GM23338 (cell line): Measurements from ENCODE around the gene EPS8.

ENCODE experiments used
- CTCF ChIP-seq, 2 experiments: fragments of 200-600 bp in 1 of 2; sonication (generic) in 1 of 2; conservative IDR thresholded peaks; 2 replicates each; pipeline versions ENCODE4 v1.5.1 to v1.6.1; 2016 to 2017; ENCODE audit warnings: antibody characterized with exemption in 2 of 2, low read depth in 2 of 2, mild to moderate bottlenecking in 2 of 2, moderate library complexity in 1 of 2
- ETS1 ChIP-seq: IDR thresholded peaks from 2 replicates; pipeline ENCODE4 v1.6.1; 2016; ENCODE audit warnings: antibody characterized with exemption
- EZH2 ChIP-seq: fragments of 200-600 bp; sonication (generic); IDR thresholded peaks from one replicate; pipeline ENCODE4 v1.8.0; 2017; ENCODE audit warnings: antibody characterized with exemption, mild to moderate bottlenecking, low read depth; ENCODE audit not compliant: unreplicated experiment
- EZH2phosphoT487 ChIP-seq: fragments of 200-600 bp; sonication (generic); IDR thresholded peaks from one replicate; pipeline ENCODE4 v1.8.1; 2018; ENCODE audit warnings: antibody characterized with exemption; ENCODE audit not compliant: unreplicated experiment
- JUNB ChIP-seq: IDR thresholded peaks from one replicate; pipeline ENCODE4 v1.6.1; 2016; ENCODE audit warnings: antibody characterized with exemption; ENCODE audit not compliant: unreplicated experiment
- NANOG ChIP-seq: IDR thresholded peaks from 2 replicates; pipeline ENCODE4 v1.6.1; 2016; ENCODE audit warnings: antibody characterized with exemption, borderline replicate concordance
- POLR2AphosphoS5 ChIP-seq: IDR thresholded peaks from 2 replicates; pipeline ENCODE4 v1.6.1; 2016; ENCODE audit warnings: antibody characterized with exemption, low read depth
- REST ChIP-seq: IDR thresholded peaks from one replicate; pipeline ENCODE4 v1.6.1; 2018; ENCODE audit warnings: antibody characterized with exemption; ENCODE audit not compliant: unreplicated experiment
- STAT1 ChIP-seq: IDR thresholded peaks from one replicate; pipeline ENCODE4 v1.6.1; 2016; ENCODE audit warnings: antibody characterized with exemption; ENCODE audit not compliant: unreplicated experiment
- ZNF114 ChIP-seq: fragments of 250-450 bp; sonication (Bioruptor Pico); IDR thresholded peaks from 2 replicates; pipeline ENCODE4 v1.5.0; 2020; ENCODE audit warnings: mild to moderate bottlenecking, moderate library complexity
- ZNF331 ChIP-seq: fragments of 250-450 bp; sonication (Bioruptor Pico); IDR thresholded peaks from 2 replicates; pipeline ENCODE4 v1.5.0; 2020; ENCODE audit warnings: low read depth, mild to moderate bottlenecking, moderate library complexity
- ZNF462 ChIP-seq: fragments of 250-450 bp; sonication (Bioruptor Pico); IDR thresholded peaks from 2 replicates; pipeline ENCODE4 v1.5.0; 2020; ENCODE audit warnings: mild to moderate bottlenecking, moderate library complexity

GRCh38 chr12:15691388-15691787, 97.8 kb downstream of the EPS8 start:
- TF ChIP-seq CTCF (conservative IDR thresholded peaks at IDR 0.05; ENCODE audit: low read depth in 2 of 2) = no peak
- TF ChIP-seq REST = no peak
- no peak for TF ChIP-seq ZNF114 (CRISPR knock-in tag)
- TF ChIP-seq EZH2 = no peak
- no peak for TF ChIP-seq POLR2AphosphoS5
- no peak for TF ChIP-seq EZH2phosphoT487
- no peak for TF ChIP-seq STAT1
- no peak for TF ChIP-seq ZNF462 (CRISPR knock-in tag)
- TF ChIP-seq ETS1 = no peak
- no peak for TF ChIP-seq NANOG
- no peak for TF ChIP-seq ZNF331 (CRISPR knock-in tag)
- no peak for TF ChIP-seq JUNB
